ENCODE results near the gene SETDB1. TPM values are rescaled to one million over a fixed set of nuclear protein-coding genes. Genes with fewer than 3 reads are reported as not detected.

The SETDB1 gene
- total RNA-seq, 1 donor: 34.1 TPM

DNA sequence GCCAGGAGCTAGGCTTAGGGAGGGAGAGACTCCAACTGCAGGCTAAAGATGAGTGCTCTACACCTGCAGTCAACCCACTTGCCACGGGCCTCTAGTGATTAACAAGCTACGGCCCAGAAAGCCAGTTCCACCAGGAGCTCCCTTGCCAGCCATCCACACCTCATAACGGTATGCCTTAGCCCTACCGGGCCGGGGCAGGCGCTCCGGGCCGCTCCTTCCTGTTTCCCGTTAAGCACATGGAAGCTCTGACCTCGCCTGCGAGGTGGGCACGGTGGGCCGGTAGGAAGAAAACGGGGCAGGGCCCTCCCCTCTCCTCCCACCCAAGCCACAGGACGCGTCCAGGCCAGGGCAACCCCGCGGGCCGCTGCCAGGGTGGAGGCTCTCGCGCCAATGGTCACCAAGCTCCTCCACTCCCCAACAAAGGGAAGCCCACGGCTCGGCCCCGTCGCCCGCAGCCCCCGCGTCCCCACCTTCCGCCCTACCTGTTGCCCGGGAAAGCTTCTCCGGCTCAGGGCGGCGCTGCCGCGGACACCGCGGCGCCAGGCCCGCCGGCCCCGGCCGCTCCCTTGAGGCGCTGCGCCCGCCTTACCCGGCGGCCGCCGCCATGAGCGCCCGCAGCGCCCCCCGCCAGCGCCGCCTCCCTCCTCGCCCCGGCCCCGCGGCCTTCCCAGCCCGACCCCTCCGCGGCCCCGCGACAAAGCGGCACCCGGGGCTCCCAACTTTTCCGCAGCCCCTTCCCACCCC, 47.8 kb downstream of the SETDB1 start:
- DNase-seq (ENCODE audit: low read depth): peak; percentile 23
- H3K4me3 ChIP-seq (ENCODE audit: low read depth, low read length): peak overlapping the region; percentile 86
- TF ChIP-seq, protein P1, sequence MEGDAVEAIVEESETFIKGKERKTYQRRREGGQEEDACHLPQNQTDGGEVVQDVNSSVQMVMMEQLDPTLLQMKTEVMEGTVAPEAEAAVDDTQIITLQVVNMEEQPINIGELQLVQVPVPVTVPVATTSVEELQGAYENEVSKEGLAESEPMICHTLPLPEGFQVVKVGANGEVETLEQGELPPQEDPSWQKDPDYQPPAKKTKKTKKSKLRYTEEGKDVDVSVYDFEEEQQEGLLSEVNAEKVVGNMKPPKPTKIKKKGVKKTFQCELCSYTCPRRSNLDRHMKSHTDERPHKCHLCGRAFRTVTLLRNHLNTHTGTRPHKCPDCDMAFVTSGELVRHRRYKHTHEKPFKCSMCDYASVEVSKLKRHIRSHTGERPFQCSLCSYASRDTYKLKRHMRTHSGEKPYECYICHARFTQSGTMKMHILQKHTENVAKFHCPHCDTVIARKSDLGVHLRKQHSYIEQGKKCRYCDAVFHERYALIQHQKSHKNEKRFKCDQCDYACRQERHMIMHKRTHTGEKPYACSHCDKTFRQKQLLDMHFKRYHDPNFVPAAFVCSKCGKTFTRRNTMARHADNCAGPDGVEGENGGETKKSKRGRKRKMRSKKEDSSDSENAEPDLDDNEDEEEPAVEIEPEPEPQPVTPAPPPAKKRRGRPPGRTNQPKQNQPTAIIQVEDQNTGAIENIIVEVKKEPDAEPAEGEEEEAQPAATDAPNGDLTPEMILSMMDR (IDR thresholded peaks at IDR 0.05; ENCODE audit: insufficient read depth, low read depth, low read length): no peak

DNA sequence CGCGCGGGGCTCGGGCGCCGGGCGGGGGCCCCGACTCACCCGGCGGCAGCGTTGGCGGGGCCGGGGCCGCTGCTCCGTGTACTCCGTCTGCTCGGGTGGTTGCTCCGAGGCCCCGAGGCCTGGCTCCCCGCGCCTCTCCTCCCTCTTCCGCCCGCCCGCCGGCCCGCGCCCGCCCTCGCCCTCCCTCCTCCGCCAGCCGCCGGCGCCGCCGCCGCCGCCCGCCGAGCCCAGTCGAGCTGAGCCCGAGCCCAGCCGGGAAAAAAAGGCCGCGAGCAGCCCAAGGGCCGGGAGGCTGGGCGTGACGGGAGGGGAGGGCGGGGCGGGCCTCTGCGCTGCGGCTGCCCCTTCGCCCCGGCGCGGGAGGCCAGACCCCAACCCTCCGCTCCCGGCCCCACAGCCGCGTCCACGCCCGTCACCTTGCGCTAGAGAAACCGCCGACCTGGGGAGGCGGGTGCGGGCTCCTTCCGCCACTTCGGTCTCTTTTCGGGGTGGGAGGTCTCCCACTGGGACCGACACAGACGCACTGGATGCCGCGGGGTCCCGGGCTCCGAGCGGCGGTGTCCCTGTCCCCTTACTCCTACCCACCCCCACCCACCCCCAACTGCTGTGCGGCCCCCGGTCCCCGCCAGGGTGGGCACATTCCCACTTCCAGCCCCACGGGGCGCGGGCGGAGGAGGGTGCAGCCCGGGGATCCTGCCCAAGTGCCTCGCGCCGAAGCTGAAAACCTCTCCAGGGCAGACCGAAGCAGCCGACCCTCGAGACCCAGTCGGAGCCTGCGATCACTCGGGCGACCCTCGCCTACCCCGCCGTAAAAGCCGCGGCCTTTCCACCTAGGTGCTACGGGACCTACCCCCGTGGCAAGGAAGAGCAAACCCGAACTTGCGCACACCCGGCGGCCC, 48.7 kb downstream of the SETDB1 start, which contains the start of gene CERS2:
CERS2 (minus strand) TSS at position 256 of the 899 bp plus-strand sequence. CDS start 5,745 bp downstream, outside the sequence.
- H3K4me3 ChIP-seq (ENCODE audit: low read depth, low read length): peak within 1 kb of the TSS; percentile 86
- peak; percentile 83 for DNase-seq (ENCODE audit: low read depth)
- TF ChIP-seq, protein P1 (IDR thresholded peaks at IDR 0.05; ENCODE audit: insufficient read depth, low read depth, low read length): no peak

DNA sequence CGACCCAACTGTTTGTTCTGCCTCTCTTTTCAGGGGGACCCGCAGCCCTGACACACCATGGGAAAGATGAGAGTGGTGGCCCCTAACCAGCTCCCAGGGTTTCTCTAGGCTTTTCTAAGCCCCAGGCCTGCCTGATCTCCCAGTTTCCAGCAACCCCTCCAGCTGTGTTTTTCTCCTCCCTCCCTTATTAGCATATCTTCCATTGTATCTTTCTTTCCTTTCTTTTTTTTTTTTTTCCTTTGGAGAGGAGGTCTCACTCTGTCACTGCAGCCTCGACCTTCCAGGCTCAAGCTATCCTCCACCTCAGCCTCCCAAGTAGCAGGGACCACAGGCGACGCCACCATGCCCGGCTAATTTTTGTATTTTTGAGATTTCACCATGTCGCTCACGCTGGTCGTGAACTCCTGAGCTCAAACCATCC, 50.2 kb downstream of the SETDB1 start:
- no peak for DNase-seq (ENCODE audit: low read depth)
- TF ChIP-seq, protein P1 (IDR thresholded peaks at IDR 0.05; ENCODE audit: insufficient read depth, low read depth, low read length): no peak
- H3K4me3 ChIP-seq (ENCODE audit: low read depth, low read length): no peak overlapping the region

DNA sequence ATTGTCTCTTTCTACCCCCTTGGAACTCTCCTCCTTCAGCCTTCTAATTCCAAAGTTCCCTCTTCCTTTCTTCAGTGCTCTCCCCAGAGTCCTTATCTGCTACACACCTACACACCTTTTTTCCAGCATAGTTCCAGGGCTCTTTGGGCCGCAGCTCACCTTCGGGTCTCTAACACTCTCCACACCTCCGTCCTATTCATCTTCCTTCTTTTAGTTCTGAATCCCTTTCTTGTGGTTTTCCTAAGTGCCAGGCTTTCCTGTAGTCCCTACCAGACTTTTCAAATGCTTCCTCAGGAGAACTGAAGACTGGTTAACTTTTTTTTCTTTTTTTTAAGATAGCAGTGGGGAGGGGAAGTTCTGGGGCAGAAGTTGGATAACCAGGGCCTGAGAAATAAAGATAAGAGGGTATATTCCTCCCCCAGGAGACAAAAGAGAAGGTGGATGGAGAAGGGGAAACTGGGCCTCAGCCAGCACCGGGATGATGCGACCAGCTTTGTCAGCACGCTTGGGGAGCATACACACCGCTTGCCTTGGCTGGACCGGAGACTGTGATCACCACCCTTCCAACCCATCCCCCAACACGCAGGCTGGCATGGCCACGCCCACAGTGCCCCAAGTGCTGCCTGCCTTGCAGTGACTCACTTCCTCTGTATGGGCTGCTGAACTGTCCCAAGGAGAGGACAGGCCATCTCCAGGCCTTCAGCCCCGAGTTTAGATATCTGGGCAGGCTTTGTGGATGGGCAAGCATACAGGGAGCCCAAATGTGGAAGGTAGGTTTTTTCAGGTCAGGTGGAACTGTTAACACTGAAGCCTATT, 50.9 kb downstream of the SETDB1 start:
- peak; percentile 30 for DNase-seq (ENCODE audit: low read depth)
- TF ChIP-seq, protein P1 (IDR thresholded peaks at IDR 0.05; ENCODE audit: insufficient read depth, low read depth, low read length): no peak
- H3K4me3 ChIP-seq (ENCODE audit: low read depth, low read length): no peak overlapping the region

DNA sequence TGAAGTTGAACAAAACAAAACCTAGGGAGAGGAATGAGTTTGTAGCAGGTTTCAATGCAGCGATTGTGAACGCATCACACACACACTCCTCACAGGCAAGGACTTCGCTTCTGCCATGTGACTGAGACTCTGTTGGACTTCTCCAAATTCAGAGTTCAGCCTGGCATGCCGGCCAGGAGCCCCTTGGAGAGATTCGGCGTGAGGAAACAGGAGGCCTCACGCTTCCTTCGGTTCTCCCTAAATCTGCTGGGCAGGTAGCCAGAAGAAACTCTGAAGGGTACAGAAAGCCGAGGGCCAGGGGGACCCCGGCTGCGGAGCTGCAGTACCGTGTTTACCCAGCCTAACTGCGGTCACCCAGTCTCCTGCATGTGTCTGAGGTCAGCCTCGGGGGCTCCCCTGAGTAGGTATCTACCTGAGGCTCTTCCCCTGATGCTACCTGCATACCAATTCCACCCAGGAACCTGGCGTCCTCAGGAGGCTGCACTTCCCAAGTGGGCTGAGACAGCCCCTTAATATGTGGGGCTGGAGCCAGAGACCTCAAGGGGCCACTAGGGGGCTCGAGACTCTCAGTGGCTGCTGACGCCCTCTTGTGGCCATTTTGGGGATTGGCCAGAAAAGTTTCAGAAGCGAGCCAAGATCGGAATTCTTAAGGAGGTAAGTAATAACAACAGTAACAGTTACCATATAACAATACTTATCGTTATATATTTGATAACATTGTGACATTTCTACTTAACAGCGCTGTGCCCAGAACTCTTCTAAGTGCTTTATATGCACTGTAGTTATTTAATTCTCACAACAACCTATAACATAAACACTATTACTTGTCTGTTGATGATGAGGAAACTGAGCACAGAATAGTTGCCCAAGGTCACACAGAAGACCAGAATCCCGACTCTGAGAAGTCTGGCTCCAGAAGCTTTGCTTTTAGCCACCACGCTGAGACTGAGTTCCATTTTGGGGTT, 53.2 kb downstream of the SETDB1 start:
- TF ChIP-seq, protein P1 (IDR thresholded peaks at IDR 0.05; ENCODE audit: insufficient read depth, low read depth, low read length): peak; percentile 100
- H3K4me3 ChIP-seq (ENCODE audit: low read depth, low read length): no peak overlapping the region
- DNase-seq (ENCODE audit: low read depth): peak; percentile 91
